D721Med (cell line): ENCODE results near the gene ARFRP1.

Experiments
- DNase-seq: peaks from one replicate; pipeline ENCODE4 v3.0.0; 2011; ENCODE audit warnings: low spot score; ENCODE audit not compliant: insufficient read length
- FAIRE-seq: peaks from 2 replicates; lab custom pipeline; 2011; peaks lifted over from hg19 to GRCh38; lab: Jason Lieb, UNC
- CTCF ChIP-seq: IDR thresholded peaks from 2 replicates; pipeline ENCODE4 v1.5.1; 2012; ENCODE audit warnings: mild to moderate bottlenecking, control low read depth; ENCODE audit not compliant: insufficient read depth; ENCODE audit errors: missing control alignments

ARFRP1 gene

GRCh38 chr20:63680427-63680826 is 27.3 kb downstream of the ARFRP1 start:
- FAIRE-seq (no peak), DNase-seq (no peak)
- no peak for TF ChIP-seq CTCF

GRCh38 chr20:63679799-63680305 is 27.9 kb downstream of the ARFRP1 start:
- DNase-seq (no peak), FAIRE-seq (no peak)
- no peak for TF ChIP-seq CTCF

- FAIRE-seq = no peak
- TF ChIP-seq CTCF = no peak
- DNase-seq = no peak
Observed at GRCh38 chr20:63678667-63679465, 28.9 kb downstream of the ARFRP1 start.

- no peak for TF ChIP-seq CTCF
- FAIRE-seq = no peak
- no peak for DNase-seq
Observed at GRCh38 chr20:63678071-63678470, 29.7 kb downstream of the ARFRP1 start.

- DNase-seq (no peak), FAIRE-seq (no peak)
- no peak for TF ChIP-seq CTCF
Observed at GRCh38 chr20:63675681-63676368, 32.0 kb downstream of the ARFRP1 start.

GRCh38 chr20:63673951-63674350 is 33.8 kb downstream of the ARFRP1 start:
- FAIRE-seq = no peak
- no peak for TF ChIP-seq CTCF
- DNase-seq = no peak
